Calu3 (cell line): ENCODE data around the gene XG. TPM values are rescaled to one million over a fixed set of nuclear protein-coding genes. Genes with fewer than 3 reads are reported as not detected.

Experiments
- BruUV-seq: library from RNA; stranded (reverse); fragments of 400-500 nt; replicated peaks from 2 replicates; lab custom pipeline; 2021; lab: Mats Ljungman, UMichigan
- CTCF ChIA-PET: fragments of 300-600 bp; sonication (Branson Sonifier 250); formaldehyde crosslinking; loops from one replicate; lab custom pipeline; 2022; ENCODE audit warnings: antibody characterized with exemption; lab: Charles Lee
- DNase-seq: peaks from one replicate; pipeline ENCODE4 v3.0.0; 2022
- H3K27ac Mint-ChIP-seq: one replicate; pipeline ENCODE4 v1.8.0; 2022; ENCODE audit warnings: mixed read lengths; ENCODE audit not compliant: unreplicated experiment
- H3K27me3 Mint-ChIP-seq: one replicate; pipeline ENCODE4 v1.8.0; 2022; ENCODE audit warnings: mixed read lengths; ENCODE audit not compliant: unreplicated experiment
- H3K36me3 Mint-ChIP-seq: one replicate; pipeline ENCODE4 v1.8.0; 2022; ENCODE audit warnings: mild to moderate bottlenecking, moderate library complexity, mixed read lengths; ENCODE audit not compliant: insufficient read depth, unreplicated experiment
- H3K4me1 Mint-ChIP-seq: one replicate; pipeline ENCODE4 v1.8.0; 2022; ENCODE audit warnings: mild to moderate bottlenecking, low read depth, mixed read lengths; ENCODE audit not compliant: unreplicated experiment
- H3K4me3 Mint-ChIP-seq: one replicate; pipeline ENCODE4 v1.8.0; 2022; ENCODE audit warnings: mild to moderate bottlenecking, low read depth, moderate library complexity, mixed read lengths; ENCODE audit not compliant: unreplicated experiment
- H3K9me3 Mint-ChIP-seq: one replicate; pipeline ENCODE4 v1.8.0; 2022; ENCODE audit warnings: low read depth, mixed read lengths; ENCODE audit not compliant: unreplicated experiment
- intact Hi-C: fragments of 100-400 bp; cut with micrococcal nuclease; formaldehyde crosslinking; loops from one replicate; pipeline ENCODE4 v1.10.0; 2022; ENCODE audit not compliant: unreplicated experiment
- total RNA-seq: library from RNA; stranded (reverse); gene quantifications from 2 replicates; pipeline ENCODE4 v1.2.3, GENCODE V29; 2022
- TF ChIP-seq, protein P1 (sequence below): fragments of 200-600 bp; IDR thresholded peaks from one replicate; pipeline ENCODE4 v1.8.0; 2022; ENCODE audit warnings: antibody characterized with exemption; ENCODE audit not compliant: unreplicated experiment

Gene XG
- total RNA-seq, 1 experiment from 2014 or later: not detected

GRCh38 chrX:2863646-2864045, 111.8 kb downstream of the XG start:
- Mint-ChIP-seq H3K27ac (no peak overlapping the region), H3K27me3 (no peaks in the 10 kb centered on the region), H3K36me3 (no peaks in the 10 kb centered on the region), H3K4me3 (no peak overlapping the region), H3K4me1 (no peaks in the 10 kb centered on the region), H3K9me3 (no peaks in the 10 kb centered on the region)
- CTCF ChIA-PET: no interaction called here
- intact Hi-C loops: no loop called here
- TF ChIP-seq, protein P1, sequence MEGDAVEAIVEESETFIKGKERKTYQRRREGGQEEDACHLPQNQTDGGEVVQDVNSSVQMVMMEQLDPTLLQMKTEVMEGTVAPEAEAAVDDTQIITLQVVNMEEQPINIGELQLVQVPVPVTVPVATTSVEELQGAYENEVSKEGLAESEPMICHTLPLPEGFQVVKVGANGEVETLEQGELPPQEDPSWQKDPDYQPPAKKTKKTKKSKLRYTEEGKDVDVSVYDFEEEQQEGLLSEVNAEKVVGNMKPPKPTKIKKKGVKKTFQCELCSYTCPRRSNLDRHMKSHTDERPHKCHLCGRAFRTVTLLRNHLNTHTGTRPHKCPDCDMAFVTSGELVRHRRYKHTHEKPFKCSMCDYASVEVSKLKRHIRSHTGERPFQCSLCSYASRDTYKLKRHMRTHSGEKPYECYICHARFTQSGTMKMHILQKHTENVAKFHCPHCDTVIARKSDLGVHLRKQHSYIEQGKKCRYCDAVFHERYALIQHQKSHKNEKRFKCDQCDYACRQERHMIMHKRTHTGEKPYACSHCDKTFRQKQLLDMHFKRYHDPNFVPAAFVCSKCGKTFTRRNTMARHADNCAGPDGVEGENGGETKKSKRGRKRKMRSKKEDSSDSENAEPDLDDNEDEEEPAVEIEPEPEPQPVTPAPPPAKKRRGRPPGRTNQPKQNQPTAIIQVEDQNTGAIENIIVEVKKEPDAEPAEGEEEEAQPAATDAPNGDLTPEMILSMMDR: no peak
- no TSS peak for BruUV-seq
- DNase-seq: no peak

Other genes with a start within 250 kb of the XG start
- gene CD99, start 60.7 kb upstream of the XG start, total RNA-seq: 51.2 and 73.9 TPM in 2 replicates
- gene GYG2, start 76.9 kb downstream of the XG start, total RNA-seq: 6.9 and 9.0 TPM in 2 replicates
- 42.0 and 47.8 TPM in 2 replicates for gene ARSD, start 177.3 kb downstream of the XG start, total RNA-seq